Right lobe of liver (tissue), 4 donors: ENCODE data around the gene PON2.

ENCODE experiments used
- POLR2A ChIP-seq: fragments of 450-650 bp; IDR thresholded peaks from one replicate; pipeline ENCODE4 v1.6.1; 2017; ENCODE audit warnings: antibody characterized with exemption, mild to moderate bottlenecking
- TF ChIP-seq, protein P1 (sequence below), 4 donors: fragments of 200-600 bp in 3 of 4; fragments of 450-650 bp in 1 of 4; IDR thresholded peaks; one replicate each; pipeline versions ENCODE4 v1.5.1 to v1.8.0; 2016 to 2022; ENCODE audit warnings: antibody characterized with exemption in 4 of 4, mild to moderate bottlenecking in 2 of 4
- donor health status: DM: no; HTN: no; CAD: no.
- donor health status: DM: no; HTN: no; CAD: no.
- donor health status: DM: no; HTN: yes; CAD: no.

DNA sequence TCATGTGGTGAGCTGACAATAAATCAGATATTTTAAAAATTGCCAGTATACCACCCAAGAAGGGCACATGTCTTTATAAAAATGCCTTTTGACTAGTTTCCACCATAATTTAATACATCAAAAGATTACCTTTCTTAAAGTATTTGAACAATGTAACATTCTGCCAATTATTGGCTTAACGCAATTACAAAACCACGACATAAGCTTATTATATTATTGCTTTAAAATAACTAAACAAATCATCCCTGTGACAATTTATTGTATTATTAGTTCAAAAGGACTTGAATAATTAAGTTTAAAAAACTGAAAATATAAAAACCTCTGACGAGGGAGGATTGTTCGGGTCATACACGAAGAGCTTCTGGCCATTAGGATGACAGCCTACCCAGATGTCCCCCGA, 29.0 kb downstream of the PON2 start:
- TF ChIP-seq, protein P1, sequence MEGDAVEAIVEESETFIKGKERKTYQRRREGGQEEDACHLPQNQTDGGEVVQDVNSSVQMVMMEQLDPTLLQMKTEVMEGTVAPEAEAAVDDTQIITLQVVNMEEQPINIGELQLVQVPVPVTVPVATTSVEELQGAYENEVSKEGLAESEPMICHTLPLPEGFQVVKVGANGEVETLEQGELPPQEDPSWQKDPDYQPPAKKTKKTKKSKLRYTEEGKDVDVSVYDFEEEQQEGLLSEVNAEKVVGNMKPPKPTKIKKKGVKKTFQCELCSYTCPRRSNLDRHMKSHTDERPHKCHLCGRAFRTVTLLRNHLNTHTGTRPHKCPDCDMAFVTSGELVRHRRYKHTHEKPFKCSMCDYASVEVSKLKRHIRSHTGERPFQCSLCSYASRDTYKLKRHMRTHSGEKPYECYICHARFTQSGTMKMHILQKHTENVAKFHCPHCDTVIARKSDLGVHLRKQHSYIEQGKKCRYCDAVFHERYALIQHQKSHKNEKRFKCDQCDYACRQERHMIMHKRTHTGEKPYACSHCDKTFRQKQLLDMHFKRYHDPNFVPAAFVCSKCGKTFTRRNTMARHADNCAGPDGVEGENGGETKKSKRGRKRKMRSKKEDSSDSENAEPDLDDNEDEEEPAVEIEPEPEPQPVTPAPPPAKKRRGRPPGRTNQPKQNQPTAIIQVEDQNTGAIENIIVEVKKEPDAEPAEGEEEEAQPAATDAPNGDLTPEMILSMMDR (IDR thresholded peaks at IDR 0.05) = no peak
- TF ChIP-seq POLR2A = no peak
